Stimulated activated CD8-positive, alpha-beta memory T cell treated with anti-CD3 and anti-CD28 coated beads, Interleukin-4, amount 100 ng/mL, for 48 hours (primary cell): ENCODE data around the gene FAM131A.

Experiments used
- DNase-seq: peaks from one replicate; pipeline ENCODE4 v3.0.0-alpha.2; 2020

FAM131A gene

DNA sequence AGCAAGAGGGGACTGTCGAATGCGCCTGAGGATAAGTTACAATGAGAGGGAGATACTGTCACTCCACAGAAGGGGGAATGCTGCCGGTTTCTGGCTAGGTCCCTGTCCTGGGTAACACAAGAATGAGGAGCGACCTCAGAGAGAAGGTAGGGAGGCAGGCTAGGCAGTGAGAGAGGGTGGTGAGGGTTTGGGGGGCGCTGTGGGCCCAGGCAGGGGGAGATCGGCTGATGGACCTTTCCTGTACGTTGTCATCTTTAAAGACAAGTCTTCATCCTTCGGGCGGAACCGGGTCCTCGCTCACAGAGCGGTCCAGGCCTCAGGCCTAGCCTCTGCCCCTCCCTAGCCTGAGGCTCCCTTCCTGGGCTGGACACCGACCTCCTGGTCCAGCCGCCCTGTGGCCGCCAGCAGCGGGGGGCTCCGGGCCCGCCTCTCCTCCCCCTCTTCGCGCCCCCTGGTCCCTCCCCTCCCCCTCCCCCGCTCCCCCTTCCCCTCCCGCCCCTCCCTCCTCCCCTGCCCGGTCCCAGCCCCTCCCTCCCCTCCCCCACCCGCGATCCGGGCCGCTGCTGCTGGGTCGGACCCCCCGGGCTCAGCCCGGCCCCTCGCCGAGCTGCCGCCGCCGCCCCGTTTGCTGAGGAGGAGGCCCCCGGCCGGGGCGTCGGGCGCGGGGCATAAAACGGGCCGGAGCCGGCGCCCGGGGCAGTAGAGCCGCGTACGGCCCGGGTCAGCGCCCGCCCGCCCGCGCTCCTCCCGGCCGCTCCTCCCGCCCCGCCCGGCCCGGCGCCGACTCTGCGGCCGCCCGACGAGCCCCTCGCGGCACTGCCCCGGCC is 42.2 kb downstream of the FAM131A start, which contains the start of gene CHRD:
TSS of gene CHRD (plus strand) at position 697 of the 827 bp plus-strand sequence. CDS start 265 bp downstream, outside the sequence.
- DNase-seq, result no peak

DNA sequence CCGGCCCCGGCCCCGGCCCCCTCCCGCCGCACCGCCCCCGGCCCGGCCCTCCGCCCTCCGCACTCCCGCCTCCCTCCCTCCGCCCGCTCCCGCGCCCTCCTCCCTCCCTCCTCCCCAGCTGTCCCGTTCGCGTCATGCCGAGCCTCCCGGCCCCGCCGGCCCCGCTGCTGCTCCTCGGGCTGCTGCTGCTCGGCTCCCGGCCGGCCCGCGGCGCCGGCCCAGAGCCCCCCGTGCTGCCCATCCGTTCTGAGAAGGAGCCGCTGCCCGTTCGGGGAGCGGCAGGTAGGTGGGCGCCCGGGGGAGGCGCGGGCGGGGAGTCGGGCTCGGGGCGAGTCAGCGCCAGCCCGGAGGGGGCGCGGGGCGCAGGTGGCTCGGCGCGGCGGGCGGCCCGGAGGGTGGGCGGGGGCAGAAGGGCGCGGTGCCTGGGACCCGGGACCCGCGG is 42.8 kb downstream of the FAM131A start:
- DNase-seq, result no peak

DNA sequence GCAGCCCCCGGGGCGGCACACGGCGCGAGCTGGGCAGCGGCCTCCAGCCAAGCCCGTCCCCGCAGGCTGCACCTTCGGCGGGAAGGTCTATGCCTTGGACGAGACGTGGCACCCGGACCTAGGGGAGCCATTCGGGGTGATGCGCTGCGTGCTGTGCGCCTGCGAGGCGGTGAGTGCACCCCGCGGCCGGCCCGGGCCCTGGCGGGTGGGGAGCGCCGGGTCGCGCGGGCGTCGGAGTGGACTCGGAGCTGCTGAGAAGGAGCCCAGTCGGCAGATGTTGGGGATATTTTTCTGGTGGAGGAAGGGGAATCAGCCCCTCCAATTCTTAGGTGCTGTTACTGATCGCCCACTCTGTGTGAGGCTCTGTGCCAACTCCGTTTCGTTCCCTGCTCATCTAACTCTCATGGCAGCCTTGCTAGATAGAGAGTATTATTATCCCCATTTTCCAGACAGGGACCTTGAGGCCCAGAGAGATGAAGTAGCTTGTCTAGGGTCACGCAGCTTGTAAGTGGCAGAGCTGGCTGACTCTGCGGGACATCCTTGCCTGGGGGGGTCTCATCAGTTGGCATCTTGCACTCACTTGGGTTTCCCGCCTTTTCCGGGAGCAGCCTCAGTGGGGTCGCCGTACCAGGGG is 43.3 kb downstream of the FAM131A start:
- no peak for DNase-seq

DNA sequence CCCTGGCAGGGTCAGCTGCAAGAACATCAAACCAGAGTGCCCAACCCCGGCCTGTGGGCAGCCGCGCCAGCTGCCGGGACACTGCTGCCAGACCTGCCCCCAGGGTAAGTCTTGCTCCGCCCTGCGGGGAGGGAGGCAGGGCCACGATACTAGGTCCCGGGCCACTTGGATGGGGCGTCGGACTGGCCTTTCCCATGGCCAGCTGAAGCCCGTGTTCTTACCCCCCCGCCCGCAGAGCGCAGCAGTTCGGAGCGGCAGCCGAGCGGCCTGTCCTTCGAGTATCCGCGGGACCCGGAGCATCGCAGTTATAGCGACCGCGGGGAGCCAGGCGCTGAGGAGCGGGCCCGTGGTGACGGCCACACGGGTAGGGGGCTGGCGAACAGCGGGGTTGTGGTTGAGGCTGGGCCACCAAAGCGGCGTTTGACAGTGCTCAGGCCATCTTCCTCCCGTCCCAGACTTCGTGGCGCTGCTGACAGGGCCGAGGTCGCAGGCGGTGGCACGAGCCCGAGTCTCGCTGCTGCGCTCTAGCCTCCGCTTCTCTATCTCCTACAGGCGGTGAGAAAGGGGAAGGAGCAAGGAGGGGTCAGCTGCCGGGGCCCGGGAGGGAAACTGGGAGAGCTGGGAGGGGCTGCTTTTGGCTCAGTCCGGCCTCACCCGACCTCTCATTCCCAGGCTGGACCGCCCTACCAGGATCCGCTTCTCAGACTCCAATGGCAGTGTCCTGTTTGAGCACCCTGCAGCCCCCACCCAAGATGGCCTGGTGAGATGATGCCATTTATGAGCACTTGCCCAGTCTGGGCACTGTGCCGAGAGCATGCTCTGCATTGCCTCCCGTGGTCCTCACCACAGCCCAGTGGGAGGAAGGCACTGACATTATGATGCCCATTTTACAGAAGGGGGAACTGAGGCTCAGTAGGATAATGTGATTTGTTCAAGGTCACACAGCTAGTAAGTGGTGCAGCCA is 44.1 kb downstream of the FAM131A start:
- DNase-seq, result no peak

DNA sequence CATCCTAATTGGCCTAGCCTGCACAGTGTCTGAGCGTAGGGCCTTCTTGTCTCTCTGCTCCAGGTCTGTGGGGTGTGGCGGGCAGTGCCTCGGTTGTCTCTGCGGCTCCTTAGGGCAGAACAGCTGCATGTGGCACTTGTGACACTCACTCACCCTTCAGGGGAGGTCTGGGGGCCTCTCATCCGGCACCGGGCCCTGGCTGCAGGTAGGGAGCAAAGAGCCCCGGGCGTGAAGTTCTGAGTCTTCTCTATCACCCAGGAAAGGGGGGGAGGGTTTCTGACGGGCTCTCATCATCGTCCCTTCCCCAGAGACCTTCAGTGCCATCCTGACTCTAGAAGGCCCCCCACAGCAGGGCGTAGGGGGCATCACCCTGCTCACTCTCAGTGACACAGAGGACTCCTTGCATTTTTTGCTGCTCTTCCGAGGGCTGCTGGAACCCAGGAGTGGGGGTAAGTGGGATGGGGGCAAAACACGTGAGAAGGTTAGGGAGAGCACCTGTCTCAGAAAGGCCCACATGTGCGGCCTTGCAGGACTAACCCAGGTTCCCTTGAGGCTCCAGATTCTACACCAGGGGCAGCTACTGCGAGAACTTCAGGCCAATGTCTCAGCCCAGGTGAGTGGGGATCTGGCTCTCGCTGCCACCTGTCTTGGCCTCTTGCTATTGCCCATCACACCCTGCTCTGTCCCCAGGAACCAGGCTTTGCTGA is 45.1 kb downstream of the FAM131A start:
- DNase-seq, result no peak

DNA sequence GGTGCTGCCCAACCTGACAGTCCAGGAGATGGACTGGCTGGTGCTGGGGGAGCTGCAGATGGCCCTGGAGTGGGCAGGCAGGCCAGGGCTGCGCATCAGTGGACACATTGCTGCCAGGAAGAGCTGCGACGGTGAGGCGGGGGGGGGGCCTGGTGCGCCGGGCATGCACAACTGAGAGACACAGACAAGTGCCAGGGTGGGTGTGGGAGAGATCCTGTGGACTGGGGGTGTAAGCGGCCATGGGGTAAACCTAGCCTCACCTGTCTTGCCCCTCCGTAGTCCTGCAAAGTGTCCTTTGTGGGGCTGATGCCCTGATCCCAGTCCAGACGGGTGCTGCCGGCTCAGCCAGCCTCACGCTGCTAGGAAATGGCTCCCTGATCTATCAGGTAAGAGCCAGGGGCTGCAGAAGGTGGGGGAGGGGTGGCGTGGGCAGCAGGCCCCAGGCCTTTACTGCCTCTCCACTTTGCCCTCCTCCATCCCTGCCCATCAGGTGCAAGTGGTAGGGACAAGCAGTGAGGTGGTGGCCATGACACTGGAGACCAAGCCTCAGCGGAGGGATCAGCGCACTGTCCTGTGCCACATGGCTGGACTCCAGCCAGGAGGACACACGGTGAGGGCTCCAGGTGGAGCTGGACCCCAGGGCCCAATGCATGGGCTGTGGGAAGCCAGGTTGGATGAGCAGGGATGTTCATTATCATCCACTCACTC is 45.8 kb downstream of the FAM131A start:
- DNase-seq, result no peak

DNA sequence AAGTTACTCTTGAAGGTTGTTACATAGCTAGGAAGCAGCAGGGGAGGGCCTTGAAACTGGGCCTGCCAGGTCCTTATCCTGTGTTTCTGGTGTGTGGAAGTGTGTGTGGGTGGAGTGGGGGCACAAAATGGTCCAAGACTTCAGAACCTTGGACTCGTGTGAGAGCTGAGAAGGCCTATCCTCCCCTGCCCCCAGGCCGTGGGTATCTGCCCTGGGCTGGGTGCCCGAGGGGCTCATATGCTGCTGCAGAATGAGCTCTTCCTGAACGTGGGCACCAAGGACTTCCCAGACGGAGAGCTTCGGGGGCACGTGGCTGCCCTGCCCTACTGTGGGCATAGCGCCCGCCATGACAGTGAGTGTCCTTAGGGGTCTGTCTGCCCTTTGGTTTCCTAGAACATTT is 46.9 kb downstream of the FAM131A start:
- DNase-seq, result no peak

DNA sequence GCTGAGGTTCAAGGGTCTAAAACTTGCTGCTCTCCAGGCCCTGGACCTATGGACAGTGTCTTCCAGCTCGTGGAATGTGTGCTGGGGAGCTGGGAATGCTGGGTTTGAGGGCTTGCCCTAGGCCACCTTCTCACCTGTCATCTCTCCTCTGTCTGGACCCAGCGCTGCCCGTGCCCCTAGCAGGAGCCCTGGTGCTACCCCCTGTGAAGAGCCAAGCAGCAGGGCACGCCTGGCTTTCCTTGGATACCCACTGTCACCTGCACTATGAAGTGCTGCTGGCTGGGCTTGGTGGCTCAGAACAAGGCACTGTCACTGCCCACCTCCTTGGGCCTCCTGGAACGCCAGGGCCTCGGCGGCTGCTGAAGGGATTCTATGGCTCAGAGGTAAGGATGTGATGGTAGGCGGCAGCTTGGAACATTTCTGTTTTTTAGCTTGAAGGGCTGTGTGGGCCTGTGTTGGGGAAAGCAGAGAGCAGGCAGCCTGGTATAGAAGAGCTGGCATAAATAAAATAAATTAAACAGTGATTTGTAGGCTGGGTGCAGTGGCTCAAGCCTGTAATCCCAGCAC is 47.5 kb downstream of the FAM131A start:
- DNase-seq, result no peak

DNA sequence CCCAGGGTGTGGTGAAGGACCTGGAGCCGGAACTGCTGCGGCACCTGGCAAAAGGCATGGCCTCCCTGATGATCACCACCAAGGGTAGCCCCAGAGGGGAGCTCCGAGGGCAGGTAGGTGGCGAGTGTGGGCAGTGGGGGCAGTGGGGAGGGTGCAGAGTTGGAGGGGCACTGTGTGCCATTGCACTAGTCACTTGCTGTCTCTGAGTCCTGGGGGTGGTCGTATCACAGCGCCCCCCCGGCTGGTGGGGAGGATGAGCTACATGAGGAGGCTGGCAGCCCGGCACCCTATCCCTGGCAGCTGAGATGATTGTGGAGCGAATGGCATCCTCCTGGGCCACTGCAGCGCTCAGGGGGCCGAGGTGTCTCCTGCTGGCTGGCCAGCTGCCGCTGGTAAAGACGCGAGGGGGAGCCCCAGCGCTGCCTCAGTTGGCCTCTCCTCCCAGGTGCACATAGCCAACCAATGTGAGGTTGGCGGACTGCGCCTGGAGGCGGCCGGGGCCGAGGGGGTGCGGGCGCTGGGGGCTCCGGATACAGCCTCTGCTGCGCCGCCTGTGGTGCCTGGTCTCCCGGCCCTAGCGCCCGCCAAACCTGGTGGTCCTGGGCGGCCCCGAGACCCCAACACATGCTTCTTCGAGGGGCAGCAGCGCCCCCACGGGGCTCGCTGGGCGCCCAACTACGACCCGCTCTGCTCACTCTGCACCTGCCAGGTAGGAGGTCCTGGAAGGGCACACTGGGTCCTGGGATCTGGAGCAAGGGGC is 48.8 kb downstream of the FAM131A start:
- DNase-seq, result no peak

DNA sequence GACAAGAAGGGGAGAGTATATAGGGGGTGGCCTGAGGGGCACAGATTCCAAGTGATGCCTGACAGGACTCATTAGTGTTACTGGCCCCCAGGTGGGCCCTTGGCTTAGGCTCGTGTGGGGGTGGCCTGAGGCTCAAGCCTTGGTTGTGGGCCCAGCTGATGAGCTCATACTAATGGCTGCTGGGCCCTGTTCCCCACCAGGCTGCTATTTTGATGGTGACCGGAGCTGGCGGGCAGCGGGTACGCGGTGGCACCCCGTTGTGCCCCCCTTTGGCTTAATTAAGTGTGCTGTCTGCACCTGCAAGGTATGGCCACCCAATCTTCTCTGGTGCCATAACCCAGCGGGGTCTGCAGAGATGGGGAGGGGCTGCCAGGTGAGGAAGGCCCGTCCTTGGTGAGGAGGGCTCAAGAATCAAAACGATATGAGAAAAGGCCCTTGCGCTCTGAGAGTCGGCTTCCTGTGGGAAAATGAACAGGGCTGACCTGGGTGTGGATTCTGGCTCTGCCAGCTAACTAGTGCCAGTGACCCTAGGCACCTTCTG is 49.8 kb downstream of the FAM131A start:
- DNase-seq, result no peak

DNA sequence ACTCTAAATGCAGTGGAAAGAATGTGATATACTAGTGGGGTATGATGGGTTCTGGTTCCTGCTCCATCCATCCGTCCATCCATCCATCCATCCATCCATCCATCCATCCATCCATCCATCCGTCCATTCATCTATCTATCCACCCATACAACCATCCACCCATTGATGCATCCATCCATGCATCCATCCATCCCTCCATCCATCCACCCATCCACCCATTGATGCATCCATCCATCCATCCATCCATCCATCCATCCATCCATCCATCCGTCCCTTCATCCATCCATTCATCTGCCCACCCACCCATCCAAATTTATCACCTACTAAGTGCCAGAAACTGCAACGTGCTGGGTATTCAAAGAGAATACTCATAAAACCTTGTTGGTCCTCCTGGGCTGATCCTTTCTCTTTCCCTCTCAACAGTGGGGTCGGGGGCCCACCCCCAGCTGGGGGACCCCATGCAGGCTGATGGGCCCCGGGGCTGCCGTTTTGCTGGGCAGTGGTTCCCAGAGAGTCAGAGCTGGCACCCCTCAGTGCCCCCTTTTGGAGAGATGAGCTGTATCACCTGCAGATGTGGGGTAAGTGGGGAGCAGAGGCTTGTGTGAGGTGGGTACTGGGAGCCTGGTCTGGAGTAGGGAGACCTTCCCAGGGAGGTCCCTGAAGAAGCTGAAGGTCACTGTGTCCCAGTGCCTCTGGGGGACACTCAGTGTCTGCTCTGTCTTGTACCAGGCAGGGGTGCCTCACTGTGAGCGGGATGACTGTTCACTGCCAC is 51.0 kb downstream of the FAM131A start:
- no peak for DNase-seq

DNA sequence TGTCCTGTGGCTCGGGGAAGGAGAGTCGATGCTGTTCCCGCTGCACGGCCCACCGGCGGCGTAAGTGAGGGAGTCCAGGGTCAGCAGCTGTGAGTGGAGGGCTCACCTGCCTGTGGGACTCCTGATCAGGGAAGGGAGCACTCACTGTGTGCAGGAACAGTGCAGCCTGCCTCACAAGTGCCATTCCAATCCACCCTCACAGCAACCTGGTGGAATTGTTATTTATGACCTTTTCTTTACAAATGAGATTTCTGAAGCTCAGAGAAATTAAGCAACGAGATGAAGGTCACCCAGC is 51.5 kb downstream of the FAM131A start:
- no peak for DNase-seq

DNA sequence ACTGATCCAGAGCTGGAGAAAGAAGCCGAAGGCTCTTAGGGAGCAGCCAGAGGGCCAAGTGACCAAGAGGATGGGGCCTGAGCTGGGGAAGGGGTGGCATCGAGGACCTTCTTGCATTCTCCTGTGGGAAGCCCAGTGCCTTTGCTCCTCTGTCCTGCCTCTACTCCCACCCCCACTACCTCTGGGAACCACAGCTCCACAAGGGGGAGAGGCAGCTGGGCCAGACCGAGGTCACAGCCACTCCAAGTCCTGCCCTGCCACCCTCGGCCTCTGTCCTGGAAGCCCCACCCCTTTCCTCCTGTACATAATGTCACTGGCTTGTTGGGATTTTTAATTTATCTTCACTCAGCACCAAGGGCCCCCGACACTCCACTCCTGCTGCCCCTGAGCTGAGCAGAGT is 52.0 kb downstream of the FAM131A start:
- DNase-seq, result no peak

DNA sequence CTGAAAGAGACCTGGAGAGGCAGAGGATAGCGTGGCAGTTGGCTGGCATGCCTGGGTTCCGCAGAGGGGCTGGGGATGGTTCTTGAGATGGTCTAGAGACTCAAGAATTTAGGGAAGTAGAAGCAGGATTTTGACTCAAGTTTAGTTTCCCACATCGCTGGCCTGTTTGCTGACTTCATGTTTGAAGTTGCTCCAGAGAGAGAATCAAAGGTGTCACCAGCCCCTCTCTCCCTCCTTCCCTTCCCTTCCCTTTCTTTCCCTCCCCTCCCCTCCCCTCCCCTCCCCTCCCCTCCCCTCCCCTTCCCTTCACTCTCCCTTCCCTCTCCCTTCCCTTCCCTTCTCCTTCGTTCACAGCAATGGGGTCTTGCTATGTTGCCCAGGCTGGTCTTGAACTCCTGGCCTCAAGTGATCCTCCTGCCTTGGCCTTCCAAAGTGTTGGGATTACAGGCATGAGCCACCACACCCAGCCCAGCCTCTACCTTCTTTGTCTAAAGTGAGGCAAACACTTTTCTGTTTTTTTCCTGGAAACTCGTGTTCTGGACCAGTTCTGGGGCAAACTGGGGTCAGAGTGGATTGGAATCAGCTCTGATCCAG is 52.6 kb downstream of the FAM131A start:
- no peak for DNase-seq

DNA sequence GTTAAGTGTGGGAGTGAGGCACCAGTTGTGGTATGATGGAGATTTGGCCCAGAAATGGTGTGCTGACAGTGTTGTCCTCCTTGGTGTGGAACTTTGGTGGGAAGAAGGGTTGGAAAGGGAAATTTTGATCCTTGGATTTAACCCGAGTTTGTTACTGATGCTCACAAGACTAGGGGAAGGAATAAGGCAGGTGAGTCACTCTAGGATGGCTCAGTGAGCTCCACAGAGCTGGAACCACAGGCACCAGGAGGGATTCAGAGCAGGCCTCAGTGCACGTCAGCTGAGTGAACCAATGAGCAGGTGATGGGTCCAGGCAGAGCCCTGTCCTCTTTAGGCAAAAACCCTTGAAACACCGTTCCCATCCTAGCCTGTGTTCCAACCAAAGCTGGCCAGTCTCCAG is 53.9 kb downstream of the FAM131A start:
- no peak for DNase-seq

DNA sequence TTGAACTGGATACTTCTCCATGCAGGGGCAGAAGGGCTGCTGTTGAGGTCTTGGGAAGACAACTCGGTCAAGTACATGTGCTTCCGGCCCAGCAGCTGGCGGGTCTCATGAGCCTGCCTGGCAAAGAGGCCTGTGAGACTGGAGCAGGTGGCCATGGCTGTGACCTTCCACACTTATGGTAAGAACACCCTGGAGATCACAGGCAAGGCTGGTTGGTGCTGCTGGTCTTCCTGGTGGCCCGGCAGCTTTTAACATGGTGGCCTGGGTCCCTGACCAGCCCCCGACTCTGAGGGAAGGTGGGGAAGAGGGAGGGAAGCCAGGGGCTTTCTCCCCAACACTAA is 57.9 kb downstream of the FAM131A start:
- no peak for DNase-seq
